ENCODE measurements around the gene RTP1. TPM values are rescaled to one million over a fixed set of nuclear protein-coding genes. Genes with fewer than 3 reads are reported as not detected.

Gene RTP1
- total and polyA plus RNA-seq, 9 of the 15 experiments (the other 6 are each of a cell fraction or from before 2014, with no cell fraction given): not detected

GRCh38 chr3:187207062-187207461 lies 9.8 kb downstream of the RTP1 start (continued):
- TF ChIP-seq FOS (IDR thresholded peaks at IDR 0.05; ENCODE audit: extremely low read depth, insufficient read length) (no peak), SIRT6 (IDR thresholded peaks at IDR 0.05; ENCODE audit: low read depth, low read length) (no peak), NR2F6 (CRISPR knock-in tag; IDR thresholded peaks at IDR 0.05) (no peak), NR2C1 (IDR thresholded peaks at IDR 0.05) (no peak), NR2C1 (tag; IDR thresholded peaks at IDR 0.05) (no peak), C11orf30 (IDR thresholded peaks at IDR 0.05; ENCODE audit: low read depth) (peak; percentile 38; the same call in 1 of the 2 replicates), LCOR (CRISPR knock-in tag; IDR thresholded peaks at IDR 0.05) (no peak), MAFF (IDR thresholded peaks at IDR 0.05; ENCODE audit: low read length) (0 out of 2 replicates have a peak, but pooled peaks have one; percentile 2), TCF15 (CRISPR knock-in tag; IDR thresholded peaks at IDR 0.05) (no peak), SOX6 (IDR thresholded peaks at IDR 0.05) (no peak), SMAD1 (IDR thresholded peaks at IDR 0.05; ENCODE audit: low read depth, low read length, partially characterized antibody) (no peak)

- Histone ChIP-seq H3K4me3 (no peak overlapping the region), H3K9me1 (ENCODE audit: control insufficient read depth, insufficient read depth, low read length) (no peaks in the 10 kb centered on the region), H3K36me3 (ENCODE audit: control insufficient read depth, insufficient read depth, low read length) (no peaks in the 10 kb centered on the region), H3K9ac (ENCODE audit: insufficient read depth in 1 of 2, low read depth in 2 of 2, low read length in 2 of 2) (no peak overlapping the region), H3K79me2 (ENCODE audit: control insufficient read depth, insufficient read depth, low read length) (no peaks in the 10 kb centered on the region), H4K20me1 (replicated peaks; ENCODE audit: control insufficient read depth, insufficient read depth, low read length) (no peaks in the 10 kb centered on the region), H3K9me3 (replicated peaks; ENCODE audit: control insufficient read depth, insufficient read depth, low read depth, low read length) (no peaks in the 10 kb centered on the region; the same call in 1 of the 2 replicates), H2AFZ (ENCODE audit: low read depth, low read length) (no peak overlapping the region), H3K4me1 (replicated peaks in 1 of 2; ENCODE audit: control insufficient read depth in 2 of 2, insufficient read depth in 2 of 2, low read length in 2 of 2) (peaks cover 0 to 7% of the 10 kb centered on the region in 2 experiments; a peak in 2 of 5 replicates), H3K27ac (ENCODE audit: extremely low read depth, low read depth, low read length) (no peak overlapping the region), H3K4me2 (ENCODE audit: insufficient read depth, low read length) (no peak overlapping the region), H3K27me3 (ENCODE audit: control insufficient read depth in 2 of 2, insufficient read depth in 2 of 2, low read length in 2 of 2) (peaks cover 22 to 40% of the 10 kb centered on the region in 2 experiments)
- no peak for ATAC-seq
- no peak for DNase-seq (ENCODE audit: extremely low read depth in 1 of 4, low spot score in 3 of 4)
- BruUV-seq (replicated peaks): no TSS peak
- POLR2A ChIA-PET: no interaction called here
- no peak for FAIRE-seq
- intact Hi-C loops (cut with micrococcal nuclease) (no loop called here), in situ Hi-C loops (cut with MboI) (no loop called here)
- CTCF ChIA-PET (ENCODE audit: low intra/inter-chr PET ratio): no interaction called here
- no peak for TF ChIP-seq FOXA1 (IDR thresholded peaks at IDR 0.05; ENCODE audit: borderline replicate concordance)
- TF ChIP-seq ZBTB34 (CRISPR knock-in tag; IDR thresholded peaks at IDR 0.05): no peak
- no peak for TF ChIP-seq RFX1 (IDR thresholded peaks at IDR 0.05)
- no peak for TF ChIP-seq GTF2B (IDR thresholded peaks at IDR 0.05; ENCODE audit: extremely low read depth, insufficient read length)
- TF ChIP-seq MBD1 (CRISPR knock-in tag; IDR thresholded peaks at IDR 0.05): no peak
- no peak for TF ChIP-seq GMEB1 (CRISPR knock-in tag; IDR thresholded peaks at IDR 0.05)
- TF ChIP-seq ZNF311 (CRISPR knock-in tag; IDR thresholded peaks at IDR 0.05): no peak
- no peak for TF ChIP-seq MEIS2 (IDR thresholded peaks at IDR 0.05; ENCODE audit: partially characterized antibody)
Measured at GRCh38 chr3:187207624-187208023, 10.3 kb downstream of the RTP1 start.
